ENCODE measurements around the gene RAD54L. TPM values are rescaled to one million over a fixed set of nuclear protein-coding genes. Genes with fewer than 3 reads are reported as not detected.

The RAD54L gene
- total RNA-seq, 2 experiments from 2014 or later, result 0.33 to 1.0 TPM

DNA sequence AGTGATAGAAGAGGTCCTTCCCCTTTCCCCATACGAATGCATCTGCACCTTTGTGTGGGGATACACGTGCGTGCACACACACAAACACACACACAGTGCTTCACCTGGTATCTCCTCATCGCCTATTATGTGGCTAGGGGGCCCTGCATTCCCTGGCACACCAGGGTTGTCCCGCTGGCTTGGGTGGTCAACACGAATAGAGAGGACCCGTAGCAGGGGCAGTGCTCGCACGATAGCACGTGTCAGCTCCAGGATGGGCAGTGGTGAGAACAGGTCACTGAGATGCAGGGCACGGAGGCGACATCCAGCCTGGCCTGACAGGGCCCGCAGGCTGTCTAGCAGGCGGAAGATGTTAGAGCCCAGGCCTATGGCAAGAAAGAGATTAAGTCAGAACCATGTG, 33.5 kb downstream of the RAD54L start:
- Mint-ChIP-seq H3K27me3 (no peaks in the 10 kb centered on the region), H3K4me3 (no peak overlapping the region), H3K36me3 (ENCODE audit: low read depth) (peaks cover 75% of the 10 kb centered on the region), H3K27ac (no peak overlapping the region), H3K4me1 (ENCODE audit: low read depth) (peaks cover 7% of the 10 kb centered on the region), H3K9me3 (no peaks in the 10 kb centered on the region)
- Histone ChIP-seq H3K4me1 (ENCODE audit: insufficient read depth, low read length) (peaks cover 8% of the 10 kb centered on the region), H3K27ac (ENCODE audit: low read depth in 1 of 2, low read length in 2 of 2) (no peak overlapping the region), H3K4me3 (ENCODE audit: low read length) (no peak overlapping the region), H3K36me3 (ENCODE audit: insufficient read depth, low read length) (peaks cover 37% of the 10 kb centered on the region), H3K27me3 (ENCODE audit: control insufficient read depth in 1 of 2, insufficient read depth in 2 of 2, low read length in 2 of 2) (no peaks in the 10 kb centered on the region), H3K9me3 (ENCODE audit: control insufficient read depth in 1 of 2, insufficient read depth in 1 of 2, low read length in 2 of 2) (no peaks in the 10 kb centered on the region)
- DNase-seq, result no peak
- intact Hi-C loops (cut with DNase I, micrococcal nuclease), result no loop called here
- CTCF ChIA-PET, result no interaction called here
- no peak for ATAC-seq (ENCODE audit: poor library complexity)
- POLR2A ChIA-PET, result interaction anchor here (1.5 kb wide), 1 partner anchor 22 kb away, joined by 4 read pairs; the partner anchor contains the start of genes LRRC41 and UQCRH
- TF ChIP-seq, protein P1, sequence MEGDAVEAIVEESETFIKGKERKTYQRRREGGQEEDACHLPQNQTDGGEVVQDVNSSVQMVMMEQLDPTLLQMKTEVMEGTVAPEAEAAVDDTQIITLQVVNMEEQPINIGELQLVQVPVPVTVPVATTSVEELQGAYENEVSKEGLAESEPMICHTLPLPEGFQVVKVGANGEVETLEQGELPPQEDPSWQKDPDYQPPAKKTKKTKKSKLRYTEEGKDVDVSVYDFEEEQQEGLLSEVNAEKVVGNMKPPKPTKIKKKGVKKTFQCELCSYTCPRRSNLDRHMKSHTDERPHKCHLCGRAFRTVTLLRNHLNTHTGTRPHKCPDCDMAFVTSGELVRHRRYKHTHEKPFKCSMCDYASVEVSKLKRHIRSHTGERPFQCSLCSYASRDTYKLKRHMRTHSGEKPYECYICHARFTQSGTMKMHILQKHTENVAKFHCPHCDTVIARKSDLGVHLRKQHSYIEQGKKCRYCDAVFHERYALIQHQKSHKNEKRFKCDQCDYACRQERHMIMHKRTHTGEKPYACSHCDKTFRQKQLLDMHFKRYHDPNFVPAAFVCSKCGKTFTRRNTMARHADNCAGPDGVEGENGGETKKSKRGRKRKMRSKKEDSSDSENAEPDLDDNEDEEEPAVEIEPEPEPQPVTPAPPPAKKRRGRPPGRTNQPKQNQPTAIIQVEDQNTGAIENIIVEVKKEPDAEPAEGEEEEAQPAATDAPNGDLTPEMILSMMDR (IDR thresholded peaks at IDR 0.05), result no peak

DNA sequence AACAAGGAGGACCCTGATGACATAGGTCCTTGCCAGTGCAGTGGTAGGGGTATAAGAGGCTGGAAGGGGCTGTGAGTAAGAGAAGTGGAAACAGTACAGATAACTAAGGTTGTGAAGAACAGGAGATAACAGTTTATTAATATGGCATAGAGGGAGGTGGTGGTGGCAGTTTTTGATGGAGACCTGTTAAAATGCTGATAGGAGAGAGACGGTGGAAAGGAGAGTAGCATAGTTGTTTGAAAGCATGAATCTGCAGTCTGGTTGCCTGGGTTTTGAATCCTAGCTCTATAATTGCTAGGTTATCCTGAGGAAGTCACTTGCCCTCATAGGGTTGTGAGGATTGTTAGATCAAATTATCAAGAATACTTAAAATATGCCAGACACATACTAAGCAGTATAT, 36.5 kb downstream of the RAD54L start:
- H3K9me3 Mint-ChIP-seq, result no peaks in the 10 kb centered on the region
- POLR2A ChIA-PET, result interaction anchor here (1.6 kb wide), 1 partner anchor 20 kb away, joined by 5 read pairs; the partner anchor contains the start of genes LRRC41 and UQCRH
- H3K9me3 ChIP-seq (ENCODE audit: control insufficient read depth in 1 of 2, insufficient read depth in 1 of 2, low read length in 2 of 2), result no peaks in the 10 kb centered on the region
- peaks cover 37% of the 10 kb centered on the region for H3K36me3 ChIP-seq (ENCODE audit: insufficient read depth, low read length)
- H3K4me3 Mint-ChIP-seq, result no peak overlapping the region
- H3K27ac ChIP-seq (ENCODE audit: low read depth in 1 of 2, low read length in 2 of 2), result no peak overlapping the region
- peaks cover 11% of the 10 kb centered on the region for H3K4me1 ChIP-seq (ENCODE audit: insufficient read depth, low read length)
- CTCF ChIA-PET, result interaction anchor here (1.4 kb wide), 1 partner anchor 10 kb away, joined by 3 read pairs; no protein-coding TSS in a partner anchor
- no peak overlapping the region for H3K4me3 ChIP-seq (ENCODE audit: low read length)
- H3K4me1 Mint-ChIP-seq (ENCODE audit: low read depth), result peaks cover 14% of the 10 kb centered on the region
- intact Hi-C loops (cut with DNase I, micrococcal nuclease), result no loop called here
- ATAC-seq (ENCODE audit: poor library complexity) (no peak), DNase-seq (no peak)
- H3K27me3 ChIP-seq (ENCODE audit: control insufficient read depth in 1 of 2, insufficient read depth in 2 of 2, low read length in 2 of 2), result no peaks in the 10 kb centered on the region
- H3K27ac Mint-ChIP-seq, result peak overlapping the region; percentile 3
- H3K27me3 Mint-ChIP-seq, result no peaks in the 10 kb centered on the region
- TF ChIP-seq, protein P1 (IDR thresholded peaks at IDR 0.05), result no peak
- H3K36me3 Mint-ChIP-seq (ENCODE audit: low read depth), result peaks cover 80% of the 10 kb centered on the region

DNA sequence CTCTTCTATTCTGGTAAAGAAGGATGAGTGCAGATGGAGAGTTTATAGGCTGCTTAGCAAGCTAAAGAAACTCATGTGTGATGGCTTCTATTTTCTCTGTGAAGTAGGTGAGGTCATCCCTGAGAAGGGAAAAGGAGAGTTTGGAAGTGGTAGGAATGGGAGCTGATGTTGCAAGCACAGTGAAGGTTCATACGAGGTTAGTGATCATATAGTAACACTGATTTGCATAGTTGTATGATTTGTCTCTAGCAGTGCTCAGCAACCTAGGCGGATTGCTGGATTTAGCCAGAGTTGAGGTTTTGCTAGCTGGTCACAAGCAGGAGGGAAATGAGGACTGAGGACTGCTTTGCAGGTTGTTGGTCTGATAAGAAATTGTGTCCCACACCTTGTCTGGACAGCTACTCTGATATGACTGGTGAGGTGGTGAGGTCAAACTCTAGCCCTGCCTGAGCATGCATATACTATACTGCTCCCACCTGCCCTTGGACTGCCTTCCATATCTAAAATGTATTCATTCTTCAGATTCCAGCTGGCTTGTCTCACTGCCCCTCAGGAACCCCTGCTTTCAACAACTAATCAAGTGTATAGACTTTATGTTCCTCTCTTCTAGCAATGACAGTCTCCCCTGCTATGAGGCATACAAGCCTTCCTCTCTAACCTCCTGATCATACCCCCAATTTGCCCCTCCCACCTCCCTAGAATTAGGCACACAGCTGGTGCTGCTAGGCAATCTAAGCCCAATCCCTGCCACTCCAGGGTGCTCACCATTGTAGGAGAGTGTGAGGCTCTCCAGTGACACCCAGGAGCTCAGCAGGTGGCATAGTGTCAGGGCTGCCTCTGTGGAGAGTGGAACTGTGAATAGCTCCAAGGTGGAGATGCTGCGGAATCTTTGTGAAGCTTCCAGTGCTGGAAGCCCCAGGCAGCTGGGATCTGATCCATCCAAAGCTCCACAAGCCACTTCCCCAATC, 37.3 kb downstream of the RAD54L start:
- no peak overlapping the region for H3K4me3 ChIP-seq (ENCODE audit: low read length)
- ChIA-PET CTCF (interaction anchor here (0.9 kb wide), 1 partner anchor 63 kb away, joined by 3 read pairs; no protein-coding TSS in a partner anchor), POLR2A (interaction anchor here (0.9 to 1.6 kb wide), 3 partner anchors 18 to 56 kb away, joined by 3 to 5 read pairs (median 5); partner anchors contain the start of genes LRRC41 and UQCRH)
- TF ChIP-seq, protein P1 (IDR thresholded peaks at IDR 0.05), result no peak
- peak overlapping the region; percentile 3 for H3K27ac Mint-ChIP-seq
- no peak overlapping the region for H3K4me3 Mint-ChIP-seq
- H3K36me3 ChIP-seq (ENCODE audit: insufficient read depth, low read length), result peaks cover 35% of the 10 kb centered on the region
- DNase-seq (no peak), ATAC-seq (ENCODE audit: poor library complexity) (no peak)
- intact Hi-C loops (cut with DNase I, micrococcal nuclease), result no loop called here
- H3K4me1 Mint-ChIP-seq (ENCODE audit: low read depth), result peaks cover 14% of the 10 kb centered on the region
- peaks cover 11% of the 10 kb centered on the region for H3K4me1 ChIP-seq (ENCODE audit: insufficient read depth, low read length)
- H3K27me3 Mint-ChIP-seq, result no peaks in the 10 kb centered on the region
- no peak overlapping the region for H3K27ac ChIP-seq (ENCODE audit: low read depth in 1 of 2, low read length in 2 of 2)
- peaks cover 80% of the 10 kb centered on the region for H3K36me3 Mint-ChIP-seq (ENCODE audit: low read depth)
- no peaks in the 10 kb centered on the region for H3K9me3 ChIP-seq (ENCODE audit: control insufficient read depth in 1 of 2, insufficient read depth in 1 of 2, low read length in 2 of 2)
- no peaks in the 10 kb centered on the region for H3K27me3 ChIP-seq (ENCODE audit: control insufficient read depth in 1 of 2, insufficient read depth in 2 of 2, low read length in 2 of 2)
- no peaks in the 10 kb centered on the region for H3K9me3 Mint-ChIP-seq

All from CD4-positive, alpha-beta T cell (primary cell).